Measurements from ENCODE around the gene APOC1.

DNA sequence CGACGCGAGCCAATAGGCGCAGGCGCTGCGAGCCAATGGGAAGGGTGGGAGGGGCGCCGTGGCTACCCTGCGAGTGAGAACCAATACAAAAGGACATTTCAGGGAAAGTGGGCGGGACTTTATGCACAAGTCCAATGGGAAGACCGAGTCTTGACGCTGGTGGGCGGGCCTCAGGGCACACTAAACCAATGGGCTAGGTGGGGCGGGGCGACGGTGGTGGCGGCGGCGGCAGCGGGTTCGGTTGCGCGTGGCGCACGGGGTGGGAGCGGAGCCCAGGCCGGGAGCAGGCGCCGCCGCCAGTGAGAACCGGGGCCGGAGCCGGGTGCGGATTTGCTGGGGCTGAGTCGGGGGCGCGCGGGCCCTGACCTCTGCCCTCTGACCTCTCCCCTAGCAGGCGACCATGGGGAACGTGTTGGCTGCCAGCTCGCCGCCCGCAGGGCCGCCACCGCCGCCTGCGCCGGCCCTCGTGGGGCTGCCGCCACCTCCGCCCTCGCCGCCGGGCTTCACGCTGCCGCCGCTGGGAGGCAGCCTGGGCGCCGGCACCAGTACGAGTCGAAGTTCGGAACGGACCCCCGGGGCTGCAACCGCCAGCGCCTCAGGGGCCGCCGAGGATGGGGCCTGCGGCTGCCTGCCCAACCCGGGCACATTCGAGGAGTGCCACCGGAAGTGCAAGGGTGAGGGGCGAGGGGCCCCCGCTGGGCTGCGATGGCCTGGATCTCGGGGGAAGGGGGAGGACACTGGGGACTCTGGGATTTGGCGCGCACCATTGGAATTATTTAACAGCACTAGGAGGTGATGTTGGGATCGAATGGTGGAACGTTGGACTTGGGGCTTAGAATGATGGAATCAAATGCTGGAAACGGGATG lies 23.2 kb upstream of the APOC1 start, which contains the start of gene TOMM40:
- TF ChIP-seq, protein P1, sequence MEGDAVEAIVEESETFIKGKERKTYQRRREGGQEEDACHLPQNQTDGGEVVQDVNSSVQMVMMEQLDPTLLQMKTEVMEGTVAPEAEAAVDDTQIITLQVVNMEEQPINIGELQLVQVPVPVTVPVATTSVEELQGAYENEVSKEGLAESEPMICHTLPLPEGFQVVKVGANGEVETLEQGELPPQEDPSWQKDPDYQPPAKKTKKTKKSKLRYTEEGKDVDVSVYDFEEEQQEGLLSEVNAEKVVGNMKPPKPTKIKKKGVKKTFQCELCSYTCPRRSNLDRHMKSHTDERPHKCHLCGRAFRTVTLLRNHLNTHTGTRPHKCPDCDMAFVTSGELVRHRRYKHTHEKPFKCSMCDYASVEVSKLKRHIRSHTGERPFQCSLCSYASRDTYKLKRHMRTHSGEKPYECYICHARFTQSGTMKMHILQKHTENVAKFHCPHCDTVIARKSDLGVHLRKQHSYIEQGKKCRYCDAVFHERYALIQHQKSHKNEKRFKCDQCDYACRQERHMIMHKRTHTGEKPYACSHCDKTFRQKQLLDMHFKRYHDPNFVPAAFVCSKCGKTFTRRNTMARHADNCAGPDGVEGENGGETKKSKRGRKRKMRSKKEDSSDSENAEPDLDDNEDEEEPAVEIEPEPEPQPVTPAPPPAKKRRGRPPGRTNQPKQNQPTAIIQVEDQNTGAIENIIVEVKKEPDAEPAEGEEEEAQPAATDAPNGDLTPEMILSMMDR (conservative IDR thresholded peaks at IDR 0.05 in 1 of 2, IDR thresholded peaks at IDR 0.05 in 1 of 2; ENCODE audit: low read depth in 1 of 2, low read length in 2 of 2): no peak
- TF ChIP-seq EZH2 (IDR thresholded peaks at IDR 0.05; ENCODE audit: low read length, missing control alignments): no peak
